ENCODE results near the gene MPHOSPH9.

GRCh38 chr12:123273166-123273565 lies 40.2 kb upstream of the MPHOSPH9 start:
- TF ChIP-seq SIN3A (IDR thresholded peaks at IDR 0.05; ENCODE audit: borderline replicate concordance, insufficient read depth, low read depth, low read length) = no peak
- TF ChIP-seq POLR2AphosphoS5 (IDR thresholded peaks at IDR 0.05; ENCODE audit: low read depth, low read length) = no peak
